LNCaP clone FGC (cell line): ENCODE results near the gene IKZF1.

Experiments used
- DNase-seq: peaks from one replicate; pipeline ENCODE4 v3.0.0-alpha.2; 2011; ENCODE audit warnings: low read depth
- H3K4me3 ChIP-seq: 2 replicates; pipeline ENCODE4 v1.5.1; 2011; ENCODE audit warnings: mild to moderate bottlenecking, low read depth, low read length, control low read depth
- TF ChIP-seq, protein P1 (sequence below): IDR thresholded peaks from 2 replicates; pipeline ENCODE4 v1.5.1; 2012; ENCODE audit warnings: mild to moderate bottlenecking; ENCODE audit not compliant: control insufficient read depth, insufficient read depth; ENCODE audit errors: extremely low read depth

Gene IKZF1

DNA sequence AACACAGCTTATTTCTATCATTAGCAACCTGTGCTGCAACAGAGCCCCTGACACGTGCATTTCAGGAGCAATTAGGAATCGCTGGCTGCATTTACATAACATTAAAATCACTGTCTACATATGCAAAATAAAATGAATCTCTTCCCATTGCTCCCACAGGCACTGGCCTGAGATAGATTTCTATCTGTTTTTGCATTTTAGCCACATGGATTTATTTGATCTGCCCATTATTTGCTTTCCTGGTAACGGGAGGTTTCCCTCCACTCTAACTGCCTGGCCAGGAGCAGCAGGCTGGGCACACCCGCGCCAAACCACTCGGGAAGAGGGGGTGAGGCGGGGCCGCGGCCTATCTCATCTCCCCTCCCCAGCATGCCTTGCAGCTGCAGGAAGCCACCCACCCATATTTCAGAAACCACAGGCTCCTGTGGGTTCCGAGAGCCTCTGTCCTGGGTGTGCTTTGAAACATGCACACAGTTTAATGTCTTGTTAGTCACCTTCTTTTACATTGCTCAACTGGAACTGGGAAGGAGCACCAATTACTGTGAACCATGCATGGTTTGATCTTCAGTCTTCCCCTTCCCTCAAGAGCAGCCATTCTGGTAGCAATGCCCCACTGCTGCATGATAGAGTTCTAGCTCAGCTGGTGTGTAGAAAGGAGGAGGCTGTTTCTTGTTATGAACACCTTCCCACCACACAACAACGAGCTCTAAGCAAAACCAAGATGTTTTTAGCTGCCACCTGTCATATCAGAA, 37.7 kb upstream of the IKZF1 start:
- H3K4me3 ChIP-seq, result no peak overlapping the region
- TF ChIP-seq, protein P1, sequence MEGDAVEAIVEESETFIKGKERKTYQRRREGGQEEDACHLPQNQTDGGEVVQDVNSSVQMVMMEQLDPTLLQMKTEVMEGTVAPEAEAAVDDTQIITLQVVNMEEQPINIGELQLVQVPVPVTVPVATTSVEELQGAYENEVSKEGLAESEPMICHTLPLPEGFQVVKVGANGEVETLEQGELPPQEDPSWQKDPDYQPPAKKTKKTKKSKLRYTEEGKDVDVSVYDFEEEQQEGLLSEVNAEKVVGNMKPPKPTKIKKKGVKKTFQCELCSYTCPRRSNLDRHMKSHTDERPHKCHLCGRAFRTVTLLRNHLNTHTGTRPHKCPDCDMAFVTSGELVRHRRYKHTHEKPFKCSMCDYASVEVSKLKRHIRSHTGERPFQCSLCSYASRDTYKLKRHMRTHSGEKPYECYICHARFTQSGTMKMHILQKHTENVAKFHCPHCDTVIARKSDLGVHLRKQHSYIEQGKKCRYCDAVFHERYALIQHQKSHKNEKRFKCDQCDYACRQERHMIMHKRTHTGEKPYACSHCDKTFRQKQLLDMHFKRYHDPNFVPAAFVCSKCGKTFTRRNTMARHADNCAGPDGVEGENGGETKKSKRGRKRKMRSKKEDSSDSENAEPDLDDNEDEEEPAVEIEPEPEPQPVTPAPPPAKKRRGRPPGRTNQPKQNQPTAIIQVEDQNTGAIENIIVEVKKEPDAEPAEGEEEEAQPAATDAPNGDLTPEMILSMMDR, result no peak
- DNase-seq, result no peak

DNA sequence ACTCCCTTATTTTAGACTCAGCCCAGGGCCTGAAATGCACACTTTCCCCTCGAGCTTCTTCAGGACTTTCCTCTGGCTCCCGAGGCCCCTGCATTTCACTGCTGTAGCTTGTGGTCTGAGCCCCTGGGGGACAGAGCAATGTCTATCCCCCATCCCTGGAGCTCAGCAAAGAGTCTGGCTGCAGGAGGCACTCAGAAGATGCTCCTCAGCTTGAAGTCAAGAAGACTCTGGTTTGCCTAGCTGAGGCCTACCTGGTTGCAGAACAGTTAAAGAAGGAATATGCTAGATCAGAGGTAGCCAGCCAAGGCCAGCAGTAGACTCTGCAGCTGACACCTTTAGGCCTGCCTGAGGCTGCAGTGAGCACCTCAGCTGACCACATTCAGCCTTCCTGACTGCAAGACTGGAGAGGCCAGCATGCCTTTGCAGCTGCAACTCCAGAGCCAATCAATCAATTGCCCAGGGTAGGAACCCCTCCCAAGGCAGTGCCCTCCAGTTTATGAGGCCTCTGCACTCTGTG, 36.9 kb upstream of the IKZF1 start:
- TF ChIP-seq, protein P1, result no peak
- no peak overlapping the region for H3K4me3 ChIP-seq
- no peak for DNase-seq

DNA sequence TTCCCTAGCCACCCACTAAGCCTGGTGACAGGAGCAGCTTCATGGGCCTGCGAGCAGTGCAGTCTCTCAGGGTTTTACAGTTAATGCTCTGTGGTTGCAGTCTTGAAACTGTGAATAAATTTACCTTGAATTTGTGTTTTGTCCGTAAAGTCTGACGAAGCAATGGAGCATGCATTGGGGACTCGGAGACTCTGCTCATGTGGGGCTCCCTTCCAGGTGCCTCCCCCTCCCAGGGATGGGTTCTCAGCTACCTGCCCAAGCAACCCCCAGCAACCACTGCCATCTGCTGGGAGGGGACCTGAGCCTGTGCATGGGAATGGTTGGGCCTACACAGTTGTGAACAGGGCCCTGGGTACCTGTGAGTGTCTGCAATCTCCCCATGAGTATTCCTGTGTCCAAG, 36.3 kb upstream of the IKZF1 start:
- DNase-seq, result no peak
- no peak overlapping the region for H3K4me3 ChIP-seq
- TF ChIP-seq, protein P1, result no peak

DNA sequence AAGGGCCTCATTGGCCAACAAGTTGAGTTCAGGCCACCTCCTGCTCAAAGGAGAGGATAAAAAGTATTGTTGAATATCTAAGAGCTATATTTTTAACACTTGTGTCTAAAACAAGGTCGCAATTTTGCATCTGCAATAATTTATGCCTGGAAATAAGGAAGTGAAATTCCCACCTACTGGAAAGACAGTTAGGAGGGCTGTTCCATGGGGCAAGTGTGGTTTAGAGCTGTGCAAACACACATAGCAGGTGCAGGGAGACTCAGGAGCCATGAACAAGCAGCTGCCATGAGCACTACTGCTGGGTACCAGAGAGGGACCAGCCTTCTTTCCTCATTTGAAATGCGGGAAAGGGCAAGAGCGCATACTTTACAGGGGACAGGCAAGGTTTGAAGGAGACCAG, 35.5 kb upstream of the IKZF1 start:
- TF ChIP-seq, protein P1, result no peak
- H3K4me3 ChIP-seq, result no peak overlapping the region
- no peak for DNase-seq

DNA sequence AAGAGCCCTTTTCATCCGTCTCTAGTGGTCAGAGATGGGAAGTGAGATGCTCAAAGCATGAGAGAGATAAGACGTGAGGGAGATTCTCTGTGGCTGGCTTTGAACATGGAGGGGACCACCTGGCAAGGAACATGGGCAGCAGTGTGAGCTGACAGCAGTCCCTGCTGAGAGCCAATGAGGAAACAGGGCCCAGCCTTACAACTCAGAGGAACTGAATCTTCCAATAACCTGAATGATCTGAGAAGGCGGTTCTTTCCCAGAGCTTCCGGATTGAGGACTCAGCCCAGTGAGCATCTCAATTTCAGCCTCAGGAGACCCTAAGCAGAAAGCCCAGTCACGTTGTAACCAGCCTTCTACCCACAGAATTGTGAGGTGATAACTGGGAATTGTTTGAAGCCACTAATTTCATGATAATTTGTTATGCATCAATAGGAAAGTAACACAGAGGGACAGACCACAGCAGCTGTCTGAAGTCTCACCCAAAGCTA, 33.9 kb upstream of the IKZF1 start:
- no peak for DNase-seq
- no peak overlapping the region for H3K4me3 ChIP-seq
- TF ChIP-seq, protein P1, result no peak

DNA sequence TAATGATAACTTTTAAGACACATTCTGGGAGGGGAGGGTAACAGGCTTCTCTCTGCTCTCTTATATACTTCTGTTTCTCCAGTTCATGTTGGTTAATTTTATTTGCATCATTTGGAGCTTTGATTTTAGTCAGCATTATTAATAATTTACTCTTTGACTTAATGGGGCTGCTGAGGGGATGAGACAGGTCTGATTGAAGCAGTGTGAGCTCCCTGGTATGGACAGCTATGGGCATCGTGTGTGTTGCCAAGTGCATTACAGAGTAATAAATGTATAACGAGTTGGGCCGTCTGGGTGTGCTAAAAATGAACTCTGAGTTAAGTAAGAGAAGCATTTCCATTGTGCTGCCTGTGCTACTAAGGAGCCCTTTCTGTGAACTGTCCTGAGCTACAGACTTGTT, 31.7 kb upstream of the IKZF1 start:
- DNase-seq, result no peak
- TF ChIP-seq, protein P1, result no peak
- no peak overlapping the region for H3K4me3 ChIP-seq
